Upper lobe of left lung (tissue), 6 donors: ENCODE results near the gene FOXQ1. TPM values are rescaled to one million over a fixed set of nuclear protein-coding genes. Genes with fewer than 3 reads are reported as not detected.

Source experiments
- ATAC-seq, 2 donors: fragments of 200-7000 bp; cut with Tn5 transposase; one replicate each; pipeline ENCODE4 v1.9.1; 2022; ENCODE audit warnings: mild to moderate bottlenecking in 2 of 2, moderate library complexity in 2 of 2; ENCODE audit not compliant: low FRiP score in 2 of 2
- DNase-seq, 2 donors: peaks; one replicate each; pipeline ENCODE4 v3.0.0-alpha.2; 2019 to 2020
- H3K27ac ChIP-seq, 4 donors: fragments of 200-600 bp; sonication (generic); one replicate each; pipeline ENCODE4 v1.5.1; 2016 to 2019
- H3K27me3 ChIP-seq, 4 donors: fragments of 200-600 bp; sonication (generic); one replicate each; pipeline ENCODE4 v1.5.1; 2017 to 2019
- H3K36me3 ChIP-seq, 4 donors: fragments of 200-600 bp; sonication (generic); one replicate each; pipeline ENCODE4 v1.5.1; 2016 to 2019
- H3K4me1 ChIP-seq, 4 donors: fragments of 200-600 bp; sonication (generic); one replicate each; pipeline ENCODE4 v1.5.1; 2018 to 2019
- H3K4me3 ChIP-seq, 4 donors: fragments of 200-600 bp; sonication (generic); one replicate each; pipeline ENCODE4 v1.5.1; 2017 to 2019; ENCODE audit warnings: mild to moderate bottlenecking in 2 of 4, moderate library complexity in 1 of 4
- H3K9me3 ChIP-seq, 4 donors: fragments of 200-600 bp; sonication (generic); one replicate each; pipeline ENCODE4 v1.5.1; 2018 to 2019
- CTCF ChIP-seq, 6 experiments: fragments of 450-650 bp in 4 of 6; fragments of 200-600 bp in 2 of 6; sonication (generic) in 2 of 6; IDR thresholded peaks; one replicate each; pipeline ENCODE4 v1.5.1; 2016 to 2019; ENCODE audit warnings: antibody characterized with exemption in 6 of 6
- EP300 ChIP-seq, 4 donors: sonication (generic); formaldehyde crosslinking; IDR thresholded peaks; one replicate each; pipeline ENCODE4 v1.5.1; 2017; ENCODE audit warnings: antibody characterized with exemption in 4 of 4, control low read depth in 2 of 4
- POLR2A ChIP-seq, 4 donors: fragments of 450-650 bp; IDR thresholded peaks; one replicate each; pipeline ENCODE4 v1.5.1; 2016 to 2017; ENCODE audit warnings: antibody characterized with exemption in 4 of 4, mild to moderate bottlenecking in 2 of 4
- POLR2AphosphoS5 ChIP-seq, 2 donors: sonication (generic); formaldehyde crosslinking; IDR thresholded peaks; one replicate each; pipeline ENCODE4 v1.5.1; 2017; ENCODE audit warnings: antibody characterized with exemption in 2 of 2
- WGBS, 2 donors: methylation state at CpG; one replicate each; pipeline ENCODE4 v1.1.5; 2017 to 2018; 5-methylcytosine and 5-hydroxymethylcytosine counted together
- total RNA-seq, 6 donors: library from RNA; depleted of rRNA in 4 of 6; stranded (reverse); fragments of >200 nt in 4 of 6; gene quantifications; one replicate each; pipeline versions ENCODE4 v1.1.0 to v1.2.1, GENCODE V29; 2016 to 2021
- donor health status: DM: no; HTN: no; CAD: no; lungs with moderate emphysema.
- donor health status: DM: no; HTN: yes; CAD: no; lungs with severe emphysema.

FOXQ1 gene
- total RNA-seq, 6 donors from 2014 or later, result 3.9 to 15.4 (median 10.3) TPM

GRCh38 chr6:1271071-1271763 is 40.7 kb upstream of the FOXQ1 start:
- DNase-seq (no peak), ATAC-seq (no peak)
- Histone ChIP-seq H3K4me1 (no peaks in the 10 kb centered on the region), H3K9me3 (no peaks in the 10 kb centered on the region), H3K27me3 (no peaks in the 10 kb centered on the region), H3K4me3 (no peak overlapping the region), H3K36me3 (no peaks in the 10 kb centered on the region), H3K27ac (no peak overlapping the region)
- no peak for TF ChIP-seq EP300 (IDR thresholded peaks at IDR 0.05)
- no peak for TF ChIP-seq CTCF (IDR thresholded peaks at IDR 0.05)
- TF ChIP-seq POLR2A (IDR thresholded peaks at IDR 0.05), result no peak
- no peak for TF ChIP-seq POLR2AphosphoS5 (IDR thresholded peaks at IDR 0.05)
- 85 to 91% methylated on average over 11 of the region's 11 CpGs for WGBS, 2 donors

GRCh38 chr6:1278061-1278720 is 33.7 kb upstream of the FOXQ1 start:
- Histone ChIP-seq H3K27me3 (no peaks in the 10 kb centered on the region), H3K9me3 (no peaks in the 10 kb centered on the region), H3K4me3 (no peak overlapping the region), H3K36me3 (no peaks in the 10 kb centered on the region), H3K27ac (no peak overlapping the region), H3K4me1 (no peaks in the 10 kb centered on the region)
- ATAC-seq (no peak), DNase-seq (no peak)
- WGBS, 2 donors, result 62 to 76% methylated on average over 5 of the region's 5 CpGs
- TF ChIP-seq EP300 (IDR thresholded peaks at IDR 0.05) (no peak), CTCF (IDR thresholded peaks at IDR 0.05) (no peak)

- TF ChIP-seq CTCF (IDR thresholded peaks at IDR 0.05) (no peak), POLR2A (IDR thresholded peaks at IDR 0.05) (no peak), POLR2AphosphoS5 (IDR thresholded peaks at IDR 0.05) (no peak), EP300 (IDR thresholded peaks at IDR 0.05) (no peak)
- Histone ChIP-seq H3K27ac (no peak overlapping the region), H3K36me3 (no peaks in the 10 kb centered on the region), H3K27me3 (no peaks in the 10 kb centered on the region), H3K4me1 (no peaks in the 10 kb centered on the region), H3K9me3 (no peaks in the 10 kb centered on the region), H3K4me3 (no peak overlapping the region)
- no peak for ATAC-seq
- DNase-seq, result no peak
- WGBS, 2 donors, result 87 to 91% methylated on average over 4 of the region's 4 CpGs
Measured at GRCh38 chr6:1279065-1279464, 32.8 kb upstream of the FOXQ1 start.

- ATAC-seq, result no peak
- no peaks in the 10 kb centered on the region for H3K9me3 ChIP-seq
- H3K4me1 ChIP-seq, result peaks cover 5 to 8% (median 7%) of the 10 kb centered on the region in 4 donors
- H3K36me3 ChIP-seq, result no peaks in the 10 kb centered on the region
- 85 to 91% methylated on average over 7 to 8 of the region's 8 CpGs for WGBS, 2 donors
- no peak for DNase-seq
- H3K27ac ChIP-seq, result no peak overlapping the region
- no peaks in the 10 kb centered on the region for H3K27me3 ChIP-seq
- no peak overlapping the region for H3K4me3 ChIP-seq
- TF ChIP-seq POLR2A (IDR thresholded peaks at IDR 0.05) (no peak), POLR2AphosphoS5 (IDR thresholded peaks at IDR 0.05) (no peak), CTCF (IDR thresholded peaks at IDR 0.05) (no peak), EP300 (IDR thresholded peaks at IDR 0.05) (no peak)
Measured at GRCh38 chr6:1280666-1281300, 31.1 kb upstream of the FOXQ1 start.
